ENCODE data around the gene ARFGEF3. TPM values are rescaled to one million over a fixed set of nuclear protein-coding genes. Genes with fewer than 3 reads are reported as not detected.

The ARFGEF3 gene
- total RNA-seq, 5 donors from 2014 or later (not counting 1 experiment from before 2014, with no cell fraction given) = 0.09 to 0.12 (median 0.10) TPM; not detected in 2

GRCh38 chr6:138341176-138341575, 179.4 kb downstream of the ARFGEF3 start:
- no CpG with 5 or more reads among the region's 1 CpG for WGBS (ENCODE audit: insufficient coverage)
- no peaks in the 10 kb centered on the region for H3K36me3 Mint-ChIP-seq
- Histone ChIP-seq H3K27me3 (replicated peaks in 1 of 2; ENCODE audit: control insufficient read depth in 2 of 2, extremely low read depth in 1 of 2, insufficient read depth in 2 of 2, low read length in 1 of 2) (peaks cover 0 to 3% of the 10 kb centered on the region in 2 experiments), H3K27ac (ENCODE audit: low read length) (no peak overlapping the region), H3K4me3 (ENCODE audit: control insufficient read depth in 1 of 2, extremely low read depth in 1 of 2, low read length in 1 of 2) (no peak overlapping the region), H3K4me1 (ENCODE audit: control insufficient read depth in 1 of 2, extremely low read depth in 1 of 2, insufficient read depth in 2 of 2, low read length in 2 of 2) (no peaks in the 10 kb centered on the region), H3K36me3 (ENCODE audit: control insufficient read depth in 2 of 2, extremely low read depth in 1 of 2, insufficient read depth in 1 of 2, low read length in 1 of 2) (no peaks in the 10 kb centered on the region), H3K9me3 (no peaks in the 10 kb centered on the region)
- DNase-seq (no peak), ATAC-seq (replicated peaks in 1 of 4) (no peak)
- H3K9me3 Mint-ChIP-seq = no peaks in the 10 kb centered on the region
- H3K27me3 Mint-ChIP-seq = peaks cover 12 to 28% of the 10 kb centered on the region in 2 donors
- no peak overlapping the region for H3K27ac Mint-ChIP-seq
- ChIA-PET CTCF (interaction anchor here in 1 of 2 donors (0.6 kb wide), 1 partner anchor 1758 kb away, joined by 3 read pairs; no protein-coding TSS in a partner anchor), POLR2A (no interaction called here)
- H3K4me3 Mint-ChIP-seq = no peak overlapping the region
- no peaks in the 10 kb centered on the region for H3K4me1 Mint-ChIP-seq

GRCh38 chr6:138343112-138343511, 181.4 kb downstream of the ARFGEF3 start:
- Mint-ChIP-seq H3K27ac (no peak overlapping the region), H3K36me3 (no peaks in the 10 kb centered on the region), H3K4me3 (no peak overlapping the region), H3K27me3 (peaks cover 16 to 28% of the 10 kb centered on the region in 2 donors), H3K9me3 (no peaks in the 10 kb centered on the region), H3K4me1 (no peaks in the 10 kb centered on the region)
- Histone ChIP-seq H3K4me3 (ENCODE audit: control insufficient read depth in 1 of 2, extremely low read depth in 1 of 2, low read length in 1 of 2) (no peak overlapping the region), H3K36me3 (ENCODE audit: control insufficient read depth in 2 of 2, extremely low read depth in 1 of 2, insufficient read depth in 1 of 2, low read length in 1 of 2) (no peaks in the 10 kb centered on the region), H3K4me1 (ENCODE audit: control insufficient read depth in 1 of 2, extremely low read depth in 1 of 2, insufficient read depth in 2 of 2, low read length in 2 of 2) (no peaks in the 10 kb centered on the region), H3K27ac (ENCODE audit: low read length) (no peak overlapping the region), H3K9me3 (no peaks in the 10 kb centered on the region), H3K27me3 (replicated peaks in 1 of 2; ENCODE audit: control insufficient read depth in 2 of 2, extremely low read depth in 1 of 2, insufficient read depth in 2 of 2, low read length in 1 of 2) (peaks cover 0 to 8% of the 10 kb centered on the region in 2 experiments)
- ChIA-PET CTCF (no interaction called here), POLR2A (no interaction called here)
- ATAC-seq (replicated peaks in 1 of 4) (no peak), DNase-seq (no peak)

GRCh38 chr6:138345565-138346285, 184.0 kb downstream of the ARFGEF3 start:
- ChIA-PET POLR2A (interaction anchor here in 1 of 2 donors (0.6 kb wide), 1 partner anchor 162 kb away, joined by 3 read pairs; no protein-coding TSS in a partner anchor), CTCF (no interaction called here)
- Mint-ChIP-seq H3K4me3 (no peak overlapping the region), H3K9me3 (no peaks in the 10 kb centered on the region), H3K4me1 (no peaks in the 10 kb centered on the region), H3K36me3 (no peaks in the 10 kb centered on the region), H3K27me3 (peaks cover 11 to 28% of the 10 kb centered on the region in 2 donors), H3K27ac (no peak overlapping the region)
- H3K4me3 ChIP-seq (ENCODE audit: control insufficient read depth in 1 of 2, extremely low read depth in 1 of 2, low read length in 1 of 2) = no peak overlapping the region
- no peaks in the 10 kb centered on the region for H3K9me3 ChIP-seq
- WGBS (ENCODE audit: insufficient coverage) = no CpG with 5 or more reads among the region's 2 CpGs
- DNase-seq (no peak), ATAC-seq (replicated peaks in 1 of 4) (no peak)
- no peaks in the 10 kb centered on the region for H3K4me1 ChIP-seq (ENCODE audit: control insufficient read depth in 1 of 2, extremely low read depth in 1 of 2, insufficient read depth in 2 of 2, low read length in 2 of 2)
- peaks cover 0 to 6% of the 10 kb centered on the region in 2 experiments for H3K27me3 ChIP-seq (replicated peaks in 1 of 2; ENCODE audit: control insufficient read depth in 2 of 2, extremely low read depth in 1 of 2, insufficient read depth in 2 of 2, low read length in 1 of 2)
- H3K27ac ChIP-seq (ENCODE audit: low read length) = no peak overlapping the region
- no peaks in the 10 kb centered on the region for H3K36me3 ChIP-seq (ENCODE audit: control insufficient read depth in 2 of 2, extremely low read depth in 1 of 2, insufficient read depth in 1 of 2, low read length in 1 of 2)

GRCh38 chr6:138346302-138347195, 184.8 kb downstream of the ARFGEF3 start:
- H3K27me3 ChIP-seq (replicated peaks in 1 of 2; ENCODE audit: control insufficient read depth in 2 of 2, extremely low read depth in 1 of 2, insufficient read depth in 2 of 2, low read length in 1 of 2) = peaks cover 0 to 6% of the 10 kb centered on the region in 2 experiments
- ChIA-PET CTCF (interaction anchor here in 1 of 2 donors (0.6 kb wide), 1 partner anchor 119 kb away, joined by 3 read pairs; no protein-coding TSS in a partner anchor), POLR2A (no interaction called here)
- ATAC-seq (replicated peaks in 1 of 4) (no peak), DNase-seq (no peak)
- Mint-ChIP-seq H3K36me3 (no peaks in the 10 kb centered on the region), H3K4me1 (no peaks in the 10 kb centered on the region), H3K4me3 (no peak overlapping the region), H3K9me3 (no peaks in the 10 kb centered on the region), H3K27ac (no peak overlapping the region), H3K27me3 (peaks cover 12 to 23% of the 10 kb centered on the region in 2 donors)
- no peaks in the 10 kb centered on the region for H3K4me1 ChIP-seq (ENCODE audit: control insufficient read depth in 1 of 2, extremely low read depth in 1 of 2, insufficient read depth in 2 of 2, low read length in 2 of 2)
- no peak overlapping the region for H3K27ac ChIP-seq (ENCODE audit: low read length)
- H3K36me3 ChIP-seq (ENCODE audit: control insufficient read depth in 2 of 2, extremely low read depth in 1 of 2, insufficient read depth in 1 of 2, low read length in 1 of 2) = no peaks in the 10 kb centered on the region
- H3K4me3 ChIP-seq (ENCODE audit: control insufficient read depth in 1 of 2, extremely low read depth in 1 of 2, low read length in 1 of 2) = no peak overlapping the region
- H3K9me3 ChIP-seq = no peaks in the 10 kb centered on the region
- WGBS (ENCODE audit: insufficient coverage) = no CpG with 5 or more reads among the region's 2 CpGs

- Mint-ChIP-seq H3K4me3 (no peak overlapping the region), H3K9me3 (no peaks in the 10 kb centered on the region), H3K4me1 (no peaks in the 10 kb centered on the region), H3K27me3 (peaks cover 13 to 15% of the 10 kb centered on the region in 2 donors), H3K27ac (no peak overlapping the region), H3K36me3 (no peaks in the 10 kb centered on the region)
- H3K9me3 ChIP-seq = no peaks in the 10 kb centered on the region
- ATAC-seq (replicated peaks in 1 of 4) = no peak
- no peak overlapping the region for H3K4me3 ChIP-seq (ENCODE audit: control insufficient read depth in 1 of 2, extremely low read depth in 1 of 2, low read length in 1 of 2)
- 100% methylated on average over 1 of the region's 2 CpGs for WGBS (ENCODE audit: insufficient coverage)
- CTCF ChIA-PET = no interaction called here
- no peak overlapping the region for H3K27ac ChIP-seq (ENCODE audit: low read length)
- no peaks in the 10 kb centered on the region for H3K36me3 ChIP-seq (ENCODE audit: control insufficient read depth in 2 of 2, extremely low read depth in 1 of 2, insufficient read depth in 1 of 2, low read length in 1 of 2)
- H3K4me1 ChIP-seq (ENCODE audit: control insufficient read depth in 1 of 2, extremely low read depth in 1 of 2, insufficient read depth in 2 of 2, low read length in 2 of 2) = no peaks in the 10 kb centered on the region
- POLR2A ChIA-PET = no interaction called here
- DNase-seq = no peak
- H3K27me3 ChIP-seq (replicated peaks in 1 of 2; ENCODE audit: control insufficient read depth in 2 of 2, extremely low read depth in 1 of 2, insufficient read depth in 2 of 2, low read length in 1 of 2) = peaks cover 0 to 6% of the 10 kb centered on the region in 2 experiments
Measured at GRCh38 chr6:138347864-138348263, 186.1 kb downstream of the ARFGEF3 start.

- Histone ChIP-seq H3K9me3 (no peaks in the 10 kb centered on the region), H3K27me3 (replicated peaks in 1 of 2; ENCODE audit: control insufficient read depth in 2 of 2, extremely low read depth in 1 of 2, insufficient read depth in 2 of 2, low read length in 1 of 2) (peaks cover 0 to 6% of the 10 kb centered on the region in 2 experiments), H3K27ac (ENCODE audit: low read length) (no peak overlapping the region), H3K36me3 (ENCODE audit: control insufficient read depth in 2 of 2, extremely low read depth in 1 of 2, insufficient read depth in 1 of 2, low read length in 1 of 2) (no peaks in the 10 kb centered on the region), H3K4me1 (ENCODE audit: control insufficient read depth in 1 of 2, extremely low read depth in 1 of 2, insufficient read depth in 2 of 2, low read length in 2 of 2) (no peaks in the 10 kb centered on the region), H3K4me3 (ENCODE audit: control insufficient read depth in 1 of 2, extremely low read depth in 1 of 2, low read length in 1 of 2) (no peak overlapping the region)
- ATAC-seq (replicated peaks in 1 of 4) (no peak), DNase-seq (no peak)
- no peak overlapping the region for H3K27ac Mint-ChIP-seq
- ChIA-PET POLR2A (interaction anchor here in 1 of 2 donors (0.7 kb wide), 1 partner anchor 663 kb away, joined by 6 read pairs; no protein-coding TSS in a partner anchor), CTCF (interaction anchor here (0.6 to 0.7 kb wide), 2 partner anchors 11 to 35 kb away, joined by 4 read pairs; no protein-coding TSS in a partner anchor)
- WGBS (ENCODE audit: insufficient coverage) = no CpG with 5 or more reads among the region's 3 CpGs
- no peaks in the 10 kb centered on the region for H3K36me3 Mint-ChIP-seq
- no peak overlapping the region for H3K4me3 Mint-ChIP-seq
- no peaks in the 10 kb centered on the region for H3K4me1 Mint-ChIP-seq
- no peaks in the 10 kb centered on the region for H3K9me3 Mint-ChIP-seq
- peaks cover 16 to 19% of the 10 kb centered on the region in 2 donors for H3K27me3 Mint-ChIP-seq
Measured at GRCh38 chr6:138349891-138350290, 188.2 kb downstream of the ARFGEF3 start.
